Sigmoid colon (tissue), 4 donors: ENCODE measurements around the gene PDGFRB.

Experiments used
- CTCF ChIP-seq, 4 experiments: fragments of 450-650 bp in 3 of 4; fragments of 200-600 bp in 1 of 4; IDR thresholded peaks; one replicate each; pipeline ENCODE4 v1.5.1; 2016 to 2019; ENCODE audit warnings: antibody characterized with exemption in 4 of 4, mild to moderate bottlenecking in 3 of 4, moderate library complexity in 2 of 4
- EP300 ChIP-seq, 4 donors: sonication (generic); formaldehyde crosslinking; IDR thresholded peaks; one replicate each; pipeline ENCODE4 v1.6.1; 2017; ENCODE audit warnings: antibody characterized with exemption in 4 of 4
- POLR2A ChIP-seq, 2 donors: fragments of 450-650 bp; IDR thresholded peaks; one replicate each; pipeline ENCODE4 v1.6.1; 2016; ENCODE audit warnings: antibody characterized with exemption in 2 of 2, mild to moderate bottlenecking in 2 of 2, moderate library complexity in 2 of 2
- POLR2AphosphoS5 ChIP-seq, 4 donors: sonication (generic); formaldehyde crosslinking; IDR thresholded peaks; one replicate each; pipeline ENCODE4 v1.6.1; 2017; ENCODE audit warnings: antibody characterized with exemption in 4 of 4

DNA sequence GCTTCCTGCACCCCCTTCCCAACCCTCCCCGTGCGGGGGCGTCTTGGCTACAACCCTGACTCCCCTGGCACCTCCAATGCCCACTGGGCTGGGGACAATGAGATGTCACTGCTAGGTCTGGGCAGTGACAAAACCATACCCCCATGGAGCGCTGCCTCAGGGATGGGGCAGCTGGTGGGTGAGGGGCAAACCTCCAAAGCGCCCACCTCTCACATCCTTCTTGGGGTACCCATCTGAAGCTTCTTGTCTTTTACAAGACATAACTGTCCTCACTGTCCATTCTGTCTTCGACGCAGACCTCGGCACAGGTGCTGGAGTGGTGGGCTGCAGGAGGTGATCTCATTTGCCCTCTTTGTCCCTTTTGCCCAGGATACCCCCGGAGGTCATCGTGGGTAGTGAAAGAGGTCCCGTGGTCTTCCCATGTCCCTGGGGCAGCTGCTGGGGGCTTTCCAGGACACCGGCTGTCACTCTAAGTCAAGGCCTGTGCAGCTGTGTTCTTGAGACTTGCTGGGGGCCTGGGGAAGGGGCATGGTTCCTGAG, 41.5 kb downstream of the PDGFRB start:
- TF ChIP-seq CTCF (IDR thresholded peaks at IDR 0.05) = no peak
- no peak for TF ChIP-seq POLR2AphosphoS5 (IDR thresholded peaks at IDR 0.05)
- no peak for TF ChIP-seq EP300 (IDR thresholded peaks at IDR 0.05)
- TF ChIP-seq POLR2A (IDR thresholded peaks at IDR 0.05) = no peak
